Ovary (tissue), 9 donors: ENCODE data around the gene SRGAP2B. TPM values are rescaled to one million over a fixed set of nuclear protein-coding genes. Genes with fewer than 3 reads are reported as not detected.
"Not testable (repeated sequence)": the region's sequence is repeated elsewhere in the genome, so short reads cannot be mapped to it uniquely, and the experiment has no call there.

Experiments used
- DNase-seq, 5 donors: peaks; one replicate each; pipeline ENCODE4 v3.0.0-alpha.2; 2019 to 2020
- H3K27ac ChIP-seq, 2 donors: fragments of 200-600 bp; one replicate each; pipeline versions ENCODE4 v1.5.1 to v1.8.0; 2019 to 2022
- H3K27me3 ChIP-seq: fragments of 200-600 bp; one replicate; pipeline ENCODE4 v1.8.0; 2022
- H3K36me3 ChIP-seq: fragments of 200-600 bp; sonication (generic); one replicate; pipeline ENCODE4 v1.5.1; 2019
- H3K4me1 ChIP-seq: one replicate; pipeline ENCODE4 v1.8.1; 2013; ENCODE audit warnings: mild to moderate bottlenecking, moderate library complexity; ENCODE audit not compliant: insufficient read depth
- H3K4me3 ChIP-seq: fragments of 200-600 bp; sonication (generic); one replicate; pipeline ENCODE4 v1.5.1; 2017
- H3K9me3 ChIP-seq, 2 donors: fragments of 200-600 bp in 1 of 2; sonication (generic) in 1 of 2; one replicate each; pipeline versions ENCODE4 v1.5.1 to v1.8.1; 2013 to 2019; ENCODE audit warnings: mild to moderate bottlenecking in 1 of 2, moderate library complexity in 1 of 2
- WGBS, 3 donors: extraction: QIAGEN DNeasy Blood & Tissue Kit in 1 of 3; methylation state at CpG; one replicate each; pipeline versions ENCODE4 v1.1.5 to v1.1.7; 2013 to 2017; 5-methylcytosine and 5-hydroxymethylcytosine counted together
- intact Hi-C, 4 donors: fragments of 100-400 bp; cut with DNase I; formaldehyde crosslinking; loops; one replicate each; pipeline versions ENCODE4 v1.11.0 to v1.15.1; 2022 to 2023
- polyA plus RNA-seq, 2 donors: library from polyadenylated mRNA; stranded (reverse); fragments of 200-250 nt in 1 of 2; fragments of 350-450 nt in 1 of 2; fragmentation: Illumina TruSeq in 1 of 2; extraction: RNeasy Lipid Tissue Mini Kit (QIAGEN cat#74804) in 1 of 2; gene quantifications; one replicate each; pipeline ENCODE4 v1.2.3, GENCODE V29; 2013 to 2014
- total RNA-seq, 7 donors: library from RNA; depleted of rRNA in 2 of 7; stranded (reverse); fragments of >200 nt in 2 of 7; fragmentation: NEBNext Ultra II Directional in 3 of 7; extraction: Animal tissue kit (Norgen Biotek cat#: 25700) in 3 of 7; gene quantifications; one replicate each; pipeline versions ENCODE4 v1.1.0 to v1.2.4, GENCODE V29; 2016 to 2023
- donor health status: DM: no; HTN: no; CAD: no; lungs with moderate emphysema.
- donor health status: DM: no; HTN: no; CAD: no.
- donor health status: Bipolar disorder and iron deficiency.
- donor health status: DM: yes; HTN: yes; CAD: no.
- donor health status: DM: no; HTN: no; CAD: no.
- donor health status: DM: yes; HTN: yes; CAD: no.

The SRGAP2B gene
- total and polyA plus RNA-seq, 9 donors = 13.9 to 45.2 (median 23.8) TPM

GRCh38 chr1:145079737-145080136, 15.4 kb downstream of the SRGAP2B start:
- WGBS, 3 donors = 87 to 95% (median 92%) methylated on average over 2 of the region's 2 CpGs
- H3K27me3 ChIP-seq, H3K9me3 ChIP-seq, H3K4me1 ChIP-seq, H3K4me3 ChIP-seq, DNase-seq, H3K36me3 ChIP-seq, intact Hi-C loops, H3K27ac ChIP-seq: not testable (repeated sequence)

- H3K4me3 ChIP-seq, intact Hi-C loops, H3K36me3 ChIP-seq, H3K27me3 ChIP-seq, H3K27ac ChIP-seq, H3K4me1 ChIP-seq, H3K9me3 ChIP-seq, DNase-seq: not testable (repeated sequence)
- no CpG with 5 or more reads among the region's 5 CpGs for WGBS, 3 donors
Observed at GRCh38 chr1:145078787-145079370, 16.2 kb downstream of the SRGAP2B start.

- no CpG with 5 or more reads among the region's 11 CpGs for WGBS, 3 donors
- intact Hi-C loops, H3K4me1 ChIP-seq, H3K27ac ChIP-seq, H3K4me3 ChIP-seq, DNase-seq, H3K9me3 ChIP-seq, H3K36me3 ChIP-seq, H3K27me3 ChIP-seq: not testable (repeated sequence)
Observed at GRCh38 chr1:145077872-145078786, 17.0 kb downstream of the SRGAP2B start.

- DNase-seq, intact Hi-C loops, H3K4me3 ChIP-seq, H3K36me3 ChIP-seq, H3K27ac ChIP-seq, H3K4me1 ChIP-seq, H3K9me3 ChIP-seq, H3K27me3 ChIP-seq: not testable (repeated sequence)
- no CpG with 5 or more reads among the region's 3 CpGs for WGBS, 3 donors
Observed at GRCh38 chr1:145076877-145077276, 18.3 kb downstream of the SRGAP2B start.

- H3K4me1 ChIP-seq, H3K36me3 ChIP-seq, H3K9me3 ChIP-seq, H3K27ac ChIP-seq, intact Hi-C loops, H3K4me3 ChIP-seq, H3K27me3 ChIP-seq, DNase-seq: not testable (repeated sequence)
- WGBS, 3 donors = 17 to 62% (median 35%) methylated on average over 1 to 3 of the region's 6 CpGs
Observed at GRCh38 chr1:145074021-145074559, 21.0 kb downstream of the SRGAP2B start.

- H3K27me3 ChIP-seq, H3K9me3 ChIP-seq, H3K27ac ChIP-seq, DNase-seq, H3K4me1 ChIP-seq, intact Hi-C loops, H3K36me3 ChIP-seq, H3K4me3 ChIP-seq: not testable (repeated sequence)
- WGBS, 3 donors = 88% methylated on average over 1 of the region's 6 CpGs; no CpG with 5 or more reads in 2 of the 3 donors
Observed at GRCh38 chr1:145071569-145071968, 23.6 kb downstream of the SRGAP2B start.

GRCh38 chr1:145066486-145066885, 28.6 kb downstream of the SRGAP2B start:
- H3K27ac ChIP-seq, H3K9me3 ChIP-seq, DNase-seq, H3K36me3 ChIP-seq, H3K4me1 ChIP-seq, H3K4me3 ChIP-seq, intact Hi-C loops, H3K27me3 ChIP-seq: not testable (repeated sequence)
- no CpG with 5 or more reads among the region's 10 CpGs for WGBS, 3 donors

GRCh38 chr1:145065194-145065826, 29.8 kb downstream of the SRGAP2B start:
- H3K4me3 ChIP-seq, H3K27me3 ChIP-seq, DNase-seq, H3K4me1 ChIP-seq, H3K36me3 ChIP-seq, H3K27ac ChIP-seq, H3K9me3 ChIP-seq, intact Hi-C loops: not testable (repeated sequence)
- 67 to 90% (median 67%) methylated on average over 2 to 3 of the region's 5 CpGs for WGBS, 3 donors

GRCh38 chr1:145063941-145064648, 31.0 kb downstream of the SRGAP2B start:
- H3K4me3 ChIP-seq, H3K4me1 ChIP-seq, DNase-seq, H3K36me3 ChIP-seq, intact Hi-C loops, H3K9me3 ChIP-seq, H3K27me3 ChIP-seq, H3K27ac ChIP-seq: not testable (repeated sequence)
- no CpG with 5 or more reads among the region's 2 CpGs for WGBS, 3 donors

- H3K36me3 ChIP-seq, H3K27me3 ChIP-seq, intact Hi-C loops, H3K4me3 ChIP-seq, DNase-seq, H3K4me1 ChIP-seq, H3K27ac ChIP-seq, H3K9me3 ChIP-seq: not testable (repeated sequence)
- 75 to 91% (median 86%) methylated on average over 1 of the region's 2 CpGs for WGBS, 3 donors
Observed at GRCh38 chr1:145063285-145063684, 31.8 kb downstream of the SRGAP2B start.

- H3K27me3 ChIP-seq, H3K4me3 ChIP-seq, H3K4me1 ChIP-seq, intact Hi-C loops, DNase-seq, H3K36me3 ChIP-seq, H3K27ac ChIP-seq, H3K9me3 ChIP-seq: not testable (repeated sequence)
- WGBS, 3 donors = no CpG with 5 or more reads among the region's 3 CpGs
Observed at GRCh38 chr1:145058184-145058583, 36.9 kb downstream of the SRGAP2B start.
